HG03460 (cell line): ENCODE data around the gene DENND5B.
"Not testable (repeated sequence)": the region's sequence is repeated elsewhere in the genome, so short reads cannot be mapped to it uniquely, and the experiment has no call there.

ENCODE experiments used
- ATAC-seq: cut with Tn5 transposase; IDR thresholded peaks from one replicate; pipeline ENCODE4 v1.9.1; 2021; ENCODE audit not compliant: unreplicated experiment

DENND5B gene

GRCh38 chr12:31594681-31595080 lies 3.7 kb upstream of the DENND5B start:
- ATAC-seq = no peak

GRCh38 chr12:31591380-31591901 lies 505 bp upstream of the DENND5B start:
- ATAC-seq = peak; percentile 17

- ATAC-seq = peak; percentile 36
These were observed 863 bp downstream of the DENND5B start for GRCh38 chr12:31589904-31590641.

GRCh38 chr12:31589598-31589903 lies 1.4 kb downstream of the DENND5B start:
- no peak for ATAC-seq

- no peak for ATAC-seq
These were observed 2.0 kb downstream of the DENND5B start for GRCh38 chr12:31588976-31589375.

- ATAC-seq = no peak
These were observed 4.2 kb downstream of the DENND5B start for GRCh38 chr12:31586728-31587127.

- ATAC-seq = no peak
These were observed 5.0 kb downstream of the DENND5B start for GRCh38 chr12:31585895-31586294.

GRCh38 chr12:31585271-31585670 lies 5.7 kb downstream of the DENND5B start:
- no peak for ATAC-seq

GRCh38 chr12:31584782-31585181 lies 6.2 kb downstream of the DENND5B start:
- ATAC-seq = no peak

GRCh38 chr12:31583878-31584277 lies 7.1 kb downstream of the DENND5B start:
- ATAC-seq = no peak

GRCh38 chr12:31582155-31582554 lies 8.8 kb downstream of the DENND5B start:
- ATAC-seq = no peak

GRCh38 chr12:31578632-31579031 lies 12.3 kb downstream of the DENND5B start:
- ATAC-seq = peak; percentile 83

GRCh38 chr12:31574803-31575575 lies 15.9 kb downstream of the DENND5B start:
- no peak for ATAC-seq

GRCh38 chr12:31574367-31574766 lies 16.6 kb downstream of the DENND5B start:
- ATAC-seq = not testable (repeated sequence)

- ATAC-seq = no peak
These were observed 17.9 kb downstream of the DENND5B start for GRCh38 chr12:31572900-31573600.

- ATAC-seq = no peak
These were observed 20.1 kb downstream of the DENND5B start for GRCh38 chr12:31570880-31571279.

- ATAC-seq = not testable (repeated sequence)
These were observed 21.4 kb downstream of the DENND5B start for GRCh38 chr12:31569517-31569916.

GRCh38 chr12:31568498-31568897 lies 22.4 kb downstream of the DENND5B start:
- no peak for ATAC-seq

- ATAC-seq = no peak
These were observed 23.9 kb downstream of the DENND5B start for GRCh38 chr12:31567029-31567428.

- no peak for ATAC-seq
These were observed 24.4 kb downstream of the DENND5B start for GRCh38 chr12:31566547-31566946.

GRCh38 chr12:31562594-31563328 lies 28.2 kb downstream of the DENND5B start:
- no peak for ATAC-seq
